K562 (cell line): ENCODE data around the gene MSH2. TPM values are rescaled to one million over a fixed set of nuclear protein-coding genes. Genes with fewer than 3 reads are reported as not detected.

ENCODE experiments used
- ARHGAP35 ChIP-seq: fragments of 450-650 bp; IDR thresholded peaks from 2 replicates; pipeline ENCODE4 v1.6.1; 2018; ENCODE audit not compliant: partially characterized antibody
- ATF7 ChIP-seq: fragments of 450-650 bp; IDR thresholded peaks from 2 replicates; pipeline ENCODE4 v1.7.1; 2014; ENCODE audit warnings: mild to moderate bottlenecking, moderate library complexity
- CEBPG ChIP-seq, 3 experiments: fragments of 200-800 bp in 1 of 3; sonication (Bioruptor generic) in 1 of 3; sonication (generic) in 1 of 3; formaldehyde crosslinking in 1 of 3; IDR thresholded peaks in 2 of 3; conservative IDR thresholded peaks in 1 of 3; 2 replicates each; pipeline versions ENCODE4 v1.6.1 to v1.8.0; 2016 to 2022; ENCODE audit warnings: missing compliant biosample characterization in 2 of 3, missing genetic modification characterization in 2 of 3, mild to moderate bottlenecking in 1 of 3, missing genetic modification reagents in 1 of 3
- COPS2 ChIP-seq: fragments of 450-650 bp; conservative IDR thresholded peaks from 2 replicates; pipeline ENCODE4 v1.6.1; 2016; ENCODE audit warnings: mild to moderate bottlenecking, moderate library complexity
- FOS ChIP-seq: IDR thresholded peaks from 3 replicates; pipeline ENCODE4 v1.6.1; 2011; ENCODE audit not compliant: insufficient read length; ENCODE audit errors: extremely low read depth
- HDAC1 ChIP-seq, 2 experiments: fragments of 450-650 bp; IDR thresholded peaks; 2 replicates each; pipeline ENCODE4 v1.6.1; 2016 to 2017; ENCODE audit warnings: inconsistent platforms in 1 of 2, mild to moderate bottlenecking in 1 of 2, moderate library complexity in 1 of 2
- HMG20A ChIP-seq: fragments of 450-650 bp; formaldehyde crosslinking; conservative IDR thresholded peaks from 2 replicates; pipeline ENCODE4 v1.4.0; 2020; ENCODE audit warnings: mild to moderate bottlenecking, mixed read lengths
- KAT8 ChIP-seq: fragments of 450-650 bp; IDR thresholded peaks from 2 replicates; pipeline ENCODE4 v1.6.1; 2016; ENCODE audit warnings: low read depth, mild to moderate bottlenecking
- KLF13 ChIP-seq: fragments of 450-650 bp; IDR thresholded peaks from 2 replicates; pipeline ENCODE4 v1.6.1; 2016; ENCODE audit warnings: missing genetic modification characterization, low read depth, mild to moderate bottlenecking, missing compliant biosample characterization, moderate library complexity, borderline replicate concordance
- L3MBTL2 ChIP-seq: fragments of 450-650 bp; IDR thresholded peaks from 2 replicates; pipeline ENCODE4 v1.6.1; 2016; ENCODE audit warnings: mild to moderate bottlenecking, moderate library complexity
- MNT ChIP-seq, 2 experiments: fragments of 450-650 bp; conservative IDR thresholded peaks; 2 replicates each; pipeline ENCODE4 v1.6.1; 2017; ENCODE audit warnings: mild to moderate bottlenecking in 2 of 2, moderate library complexity in 2 of 2
- NCOA6 ChIP-seq: fragments of 450-650 bp; IDR thresholded peaks from 2 replicates; pipeline ENCODE4 v1.6.1; 2017; ENCODE audit warnings: mild to moderate bottlenecking
- RBFOX2 ChIP-seq: fragments of 200-400 bp; formaldehyde crosslinking; IDR thresholded peaks from 2 replicates; pipeline ENCODE4 v1.6.1; 2017; ENCODE audit warnings: low read depth, mild to moderate bottlenecking, low read length, moderate library complexity
- RCOR1 ChIP-seq, 2 experiments: IDR thresholded peaks; 2 replicates each; pipeline ENCODE4 v1.6.1; 2012; ENCODE audit warnings: low read depth in 2 of 2, low read length in 2 of 2, borderline replicate concordance in 1 of 2, improper control_type of control experiment in 1 of 2
- SRSF3 ChIP-seq: fragments of 200-400 bp; formaldehyde crosslinking; IDR thresholded peaks from 2 replicates; pipeline ENCODE4 v1.6.1; 2016; ENCODE audit warnings: mild to moderate bottlenecking, low read length, moderate library complexity; ENCODE audit not compliant: insufficient read depth
- STAT5A ChIP-seq: IDR thresholded peaks from 2 replicates; pipeline ENCODE4 v1.6.1; 2012; ENCODE audit warnings: low read length, inconsistent platforms, borderline replicate concordance
- YY1 ChIP-seq, 3 experiments: IDR thresholded peaks; 2 replicates each; pipeline ENCODE4 v1.6.1; 2011; ENCODE audit warnings: low read length in 2 of 3, mild to moderate bottlenecking in 2 of 3, moderate library complexity in 2 of 3, borderline replicate concordance in 1 of 3, control low read depth in 1 of 3, low read depth in 1 of 3; ENCODE audit not compliant: insufficient read depth in 3 of 3, insufficient replicate concordance in 2 of 3, control insufficient read depth in 1 of 3, insufficient read length in 1 of 3; ENCODE audit errors: extremely low read depth in 1 of 3
- ZFX ChIP-seq: sonication (generic); formaldehyde crosslinking; IDR thresholded peaks from 2 replicates; pipeline ENCODE4 v1.8.0; 2022; ENCODE audit warnings: mild to moderate bottlenecking, missing genetic modification reagents, moderate library complexity
- ZNF232 ChIP-seq: sonication (generic); formaldehyde crosslinking; IDR thresholded peaks from 2 replicates; pipeline ENCODE4 v1.8.0; 2022; ENCODE audit warnings: mild to moderate bottlenecking, missing genetic modification reagents
- ZNF384 ChIP-seq: IDR thresholded peaks from 2 replicates; pipeline ENCODE4 v1.6.1; 2012; ENCODE audit warnings: low read depth, low read length, improper control_type of control experiment
- ZNF766 ChIP-seq: fragments of 200-800 bp; sonication (Bioruptor generic); conservative IDR thresholded peaks from 2 replicates; pipeline ENCODE4 v1.6.1; 2016; ENCODE audit warnings: missing genetic modification characterization, missing compliant biosample characterization
- polyA plus RNA-seq, 8 experiments: library from polyadenylated mRNA; depleted of rRNA in 4 of 8; stranded (reverse) in 5 of 8; unstranded in 3 of 8; fragments of >200 nt; fragmentation: Nextera tagmentation in 2 of 8; fragmentation: Illumina TruSeq in 1 of 8; extraction: Ambion mirVana in 2 of 8; extraction: Trizol in 1 of 8; gene quantifications; 2 replicates each; pipeline versions ENCODE4 v1.2.1 to v1.2.3, GENCODE V29; 2011 to 2014; ENCODE audit warnings: inconsistent platforms in 1 of 8, missing spikeins in 1 of 8
- total RNA-seq, 7 experiments: library from RNA; depleted of rRNA in 6 of 7; stranded (reverse); fragments of >200 nt in 6 of 7; fragmentation: Illumina TruSeq in 2 of 7; extraction: Trizol in 2 of 7; gene quantifications; 2 replicates each; pipeline versions ENCODE4 v1.2.1 to v1.2.3, GENCODE V29; 2011 to 2021; ENCODE audit warnings: low replicate concordance in 1 of 7

Gene MSH2
- total and polyA plus RNA-seq, 9 of the 15 experiments (the other 6 are each of a cell fraction or from before 2014, with no cell fraction given) = 51.8 to 139 (median 113) TPM

- TF ChIP-seq MNT (conservative IDR thresholded peaks at IDR 0.05) = peak in 1 of 2 experiments; percentile 53; a peak in 2 of 4 replicates
- no peak for TF ChIP-seq KLF13
- TF ChIP-seq CEBPG (CRISPR knock-in tag; IDR thresholded peaks at IDR 0.05) = no peak
- no peak for TF ChIP-seq CEBPG (tag; conservative IDR thresholded peaks at IDR 0.05 in 1 of 2, IDR thresholded peaks at IDR 0.05 in 1 of 2)
- TF ChIP-seq SRSF3 = no peak
- no peak for TF ChIP-seq NCOA6
- TF ChIP-seq ZNF766 (CRISPR knock-in tag) = peak; percentile 28; the same call in 1 of the 2 replicates
- peak in 1 of 2 experiments; percentile 30; a peak in 1 of 4 replicates for TF ChIP-seq RCOR1 (IDR thresholded peaks at IDR 0.05; ENCODE audit: borderline replicate concordance in 1 of 2, low read depth in 2 of 2, low read length in 2 of 2)
- peak; percentile 57; the same call in 1 of the 2 replicates for TF ChIP-seq ZFX (CRISPR knock-in tag)
- peak; percentile 57; the same call in 1 of the 2 replicates for TF ChIP-seq L3MBTL2
- TF ChIP-seq ARHGAP35 = no peak
- peak in 1 of 2 experiments; percentile 26; a peak in 1 of 4 replicates for TF ChIP-seq HDAC1 (IDR thresholded peaks at IDR 0.05)
- TF ChIP-seq ZNF384 = 0 out of 2 replicates have a peak, but pooled peaks have one; percentile 3
- TF ChIP-seq KAT8 = peak; percentile 51; the same call in 1 of the 2 replicates
- TF ChIP-seq HMG20A (CRISPR knock-in tag) = no peak
- no peak for TF ChIP-seq RBFOX2
- TF ChIP-seq ATF7 = peak; percentile 18; the same call in 1 of the 2 replicates
- no peak for TF ChIP-seq COPS2
- peak in 1 of 3 experiments; percentile 22 for TF ChIP-seq YY1 (IDR thresholded peaks at IDR 0.05; ENCODE audit: borderline replicate concordance in 1 of 3, control insufficient read depth in 1 of 3, extremely low read depth in 1 of 3, insufficient read depth in 3 of 3, insufficient read length in 1 of 3, insufficient replicate concordance in 2 of 3, low read depth in 1 of 3, low read length in 2 of 3)
- TF ChIP-seq STAT5A = peak; percentile 34; the same call in 1 of the 2 replicates
- TF ChIP-seq FOS = peak; percentile 48
- TF ChIP-seq ZNF232 (CRISPR knock-in tag) = no peak
These were observed 48.7 kb upstream of the MSH2 start (continued) for GRCh38 chr2:47354013-47354847.
